GM21381 (cell line): ENCODE data around the gene CCR5.

Experiments
- ATAC-seq: cut with Tn5 transposase; IDR thresholded peaks from one replicate; pipeline ENCODE4 v1.9.1; 2021; ENCODE audit warnings: mild to moderate bottlenecking, moderate library complexity; ENCODE audit not compliant: unreplicated experiment

The CCR5 gene

GRCh38 chr3:46358466-46358865, 12.3 kb upstream of the CCR5 start:
- ATAC-seq: no peak

GRCh38 chr3:46359733-46360493, 10.8 kb upstream of the CCR5 start:
- ATAC-seq: peak; percentile 69

DNA sequence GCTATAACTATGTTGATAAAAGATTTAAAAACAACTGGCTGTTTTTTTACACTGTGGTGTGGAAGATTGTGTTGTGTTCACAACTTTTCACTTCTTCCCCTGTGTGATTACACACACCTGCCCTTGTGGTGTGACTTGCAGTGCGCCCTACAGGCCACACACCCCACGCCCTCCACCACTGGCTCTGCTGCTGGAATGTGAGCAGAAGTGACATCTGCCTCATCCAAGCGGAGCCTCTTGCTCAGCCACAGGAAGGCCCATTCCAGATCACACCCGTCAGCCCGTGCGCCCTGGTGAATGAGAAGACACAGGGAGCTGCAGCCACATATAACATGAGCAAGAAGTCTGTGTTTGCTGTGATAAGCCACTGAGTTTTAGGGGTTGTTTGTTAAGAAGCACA, 9.8 kb upstream of the CCR5 start:
- ATAC-seq: no peak

DNA sequence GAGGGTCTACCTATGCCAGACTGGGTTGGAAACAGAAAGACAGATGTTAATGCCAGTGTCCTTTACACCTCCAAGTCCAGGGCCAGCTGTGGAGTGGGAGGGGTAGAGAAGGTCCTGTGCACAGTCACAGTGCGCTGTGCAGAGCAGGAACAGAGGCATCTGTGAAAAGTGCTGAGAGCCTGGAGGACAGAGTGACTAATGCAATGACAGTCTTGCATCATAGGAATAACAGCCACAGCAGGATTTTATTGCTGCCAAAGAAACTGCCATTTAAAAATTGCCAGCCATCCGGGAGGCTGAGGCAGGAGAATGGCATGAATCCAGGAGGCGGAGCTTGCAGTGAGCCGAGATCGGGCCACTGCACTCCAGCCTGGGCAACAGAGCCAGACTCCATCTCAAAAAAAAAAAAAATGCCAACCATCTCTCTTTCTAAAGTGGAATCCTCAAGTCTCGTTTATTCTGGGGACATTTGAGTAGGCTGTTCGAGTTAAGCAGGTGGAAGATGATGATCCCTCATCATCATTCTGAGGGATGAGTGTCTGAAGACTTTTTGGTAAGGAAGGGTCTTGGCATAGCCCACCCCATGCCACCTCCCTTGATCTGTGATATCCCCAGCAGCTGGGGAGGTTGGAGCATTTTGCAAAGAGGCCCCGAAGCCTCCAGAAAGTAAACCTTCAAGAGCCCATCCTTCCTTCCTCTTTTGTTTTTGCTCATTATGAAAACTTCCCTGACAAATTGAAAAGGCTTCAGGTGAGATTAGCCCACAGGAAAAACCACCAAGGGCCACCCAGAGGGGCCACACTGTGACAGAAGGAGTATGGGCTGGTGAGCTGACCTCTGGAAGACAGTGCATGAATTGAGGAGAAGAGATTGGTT, 9.1 kb upstream of the CCR5 start:
- ATAC-seq: no peak

DNA sequence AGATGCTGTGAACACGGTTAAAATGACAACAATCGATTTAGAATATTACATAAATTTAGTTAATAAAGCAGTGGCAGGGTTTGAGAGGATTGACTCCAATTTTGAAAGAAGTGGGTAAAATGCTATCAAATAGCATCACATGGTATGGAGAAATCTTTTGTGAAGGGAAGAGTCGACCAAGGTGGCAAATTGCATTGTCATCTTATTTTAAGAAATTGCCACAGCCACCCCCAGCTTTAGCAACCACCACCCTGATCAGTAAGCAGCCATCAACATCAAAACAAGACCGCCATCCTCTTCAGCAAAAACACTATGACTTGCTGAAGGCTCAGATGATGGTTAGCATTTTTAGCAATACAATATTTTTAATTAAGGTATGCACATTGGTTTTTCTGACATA, 5.7 kb upstream of the CCR5 start:
- ATAC-seq: no peak

- ATAC-seq: no peak
Observed at GRCh38 chr3:46365737-46366524, 4.8 kb upstream of the CCR5 start.

DNA sequence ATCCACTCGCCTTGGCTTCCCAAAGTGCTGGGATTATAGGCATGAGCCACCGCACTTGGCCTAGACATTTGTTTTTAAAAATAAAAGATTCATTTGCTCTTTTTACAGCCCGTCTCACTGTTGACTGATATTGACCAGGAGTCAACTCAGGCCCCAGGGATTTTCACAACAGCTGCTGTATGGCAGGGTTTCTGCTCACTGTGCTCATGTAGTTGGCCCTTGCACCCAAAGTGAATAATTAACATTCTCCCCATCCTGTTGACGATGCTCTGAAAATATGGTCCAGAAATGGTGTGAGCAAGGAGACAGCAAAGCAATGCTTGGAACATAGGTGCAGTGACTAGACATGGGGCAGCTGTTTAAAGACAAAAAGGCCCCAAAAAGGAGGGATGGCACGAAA, 2.9 kb upstream of the CCR5 start:
- ATAC-seq: no peak

- peak; percentile 57 for ATAC-seq
Observed at GRCh38 chr3:46368569-46368968, 2.2 kb upstream of the CCR5 start.

DNA sequence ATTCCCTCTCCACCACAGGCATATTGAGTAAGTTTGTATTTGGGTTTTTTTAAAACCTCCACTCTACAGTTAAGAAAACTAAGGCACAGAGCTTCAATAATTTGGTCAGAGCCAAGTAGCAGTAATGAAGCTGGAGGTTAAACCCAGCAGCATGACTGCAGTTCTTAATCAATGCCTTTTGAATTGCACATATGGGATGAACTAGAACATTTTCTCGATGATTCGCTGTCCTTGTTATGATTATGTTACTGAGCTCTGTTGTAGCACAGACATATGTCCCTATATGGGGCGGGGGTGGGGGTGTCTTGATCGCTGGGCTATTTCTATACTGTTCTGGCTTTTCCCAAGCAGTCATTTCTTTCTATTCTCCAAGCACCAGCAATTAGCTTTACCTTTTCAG, 1.6 kb upstream of the CCR5 start:
- ATAC-seq: no peak

DNA sequence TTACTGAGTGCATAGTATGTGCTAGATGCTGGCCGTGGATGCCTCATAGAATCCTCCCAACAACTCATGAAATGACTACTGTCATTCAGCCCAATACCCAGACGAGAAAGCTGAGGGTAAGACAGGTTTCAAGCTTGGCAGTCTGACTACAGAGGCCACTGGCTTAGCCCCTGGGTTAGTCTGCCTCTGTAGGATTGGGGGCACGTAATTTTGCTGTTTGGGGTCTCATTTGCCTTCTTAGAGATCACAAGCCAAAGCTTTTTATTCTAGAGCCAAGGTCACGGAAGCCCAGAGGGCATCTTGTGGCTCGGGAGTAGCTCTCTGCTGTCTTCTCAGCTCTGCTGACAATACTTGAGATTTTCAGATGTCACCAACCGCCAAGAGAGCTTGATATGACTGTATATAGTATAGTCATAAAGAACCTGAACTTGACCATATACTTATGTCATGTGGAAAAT, 1.0 kb upstream of the CCR5 start:
- peak; percentile 63 for ATAC-seq

- no peak for ATAC-seq
Observed at GRCh38 chr3:46371519-46372340, 984 bp downstream of the CCR5 start.

DNA sequence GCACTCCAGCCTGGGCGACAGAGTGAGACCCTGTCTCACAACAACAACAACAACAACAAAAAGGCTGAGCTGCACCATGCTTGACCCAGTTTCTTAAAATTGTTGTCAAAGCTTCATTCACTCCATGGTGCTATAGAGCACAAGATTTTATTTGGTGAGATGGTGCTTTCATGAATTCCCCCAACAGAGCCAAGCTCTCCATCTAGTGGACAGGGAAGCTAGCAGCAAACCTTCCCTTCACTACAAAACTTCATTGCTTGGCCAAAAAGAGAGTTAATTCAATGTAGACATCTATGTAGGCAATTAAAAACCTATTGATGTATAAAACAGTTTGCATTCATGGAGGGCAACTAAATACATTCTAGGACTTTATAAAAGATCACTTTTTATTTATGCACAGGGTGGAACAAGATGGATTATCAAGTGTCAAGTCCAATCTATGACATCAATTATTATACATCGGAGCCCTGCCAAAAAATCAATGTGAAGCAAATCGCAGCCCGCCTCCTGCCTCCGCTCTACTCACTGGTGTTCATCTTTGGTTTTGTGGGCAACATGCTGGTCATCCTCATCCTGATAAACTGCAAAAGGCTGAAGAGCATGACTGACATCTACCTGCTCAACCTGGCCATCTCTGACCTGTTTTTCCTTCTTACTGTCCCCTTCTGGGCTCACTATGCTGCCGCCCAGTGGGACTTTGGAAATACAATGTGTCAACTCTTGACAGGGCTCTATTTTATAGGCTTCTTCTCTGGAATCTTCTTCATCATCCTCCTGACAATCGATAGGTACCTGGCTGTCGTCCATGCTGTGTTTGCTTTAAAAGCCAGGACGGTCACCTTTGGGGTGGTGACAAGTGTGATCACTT, 2.0 kb downstream of the CCR5 start:
- ATAC-seq: no peak

GRCh38 chr3:46374755-46375154, 4.0 kb downstream of the CCR5 start:
- ATAC-seq: no peak

DNA sequence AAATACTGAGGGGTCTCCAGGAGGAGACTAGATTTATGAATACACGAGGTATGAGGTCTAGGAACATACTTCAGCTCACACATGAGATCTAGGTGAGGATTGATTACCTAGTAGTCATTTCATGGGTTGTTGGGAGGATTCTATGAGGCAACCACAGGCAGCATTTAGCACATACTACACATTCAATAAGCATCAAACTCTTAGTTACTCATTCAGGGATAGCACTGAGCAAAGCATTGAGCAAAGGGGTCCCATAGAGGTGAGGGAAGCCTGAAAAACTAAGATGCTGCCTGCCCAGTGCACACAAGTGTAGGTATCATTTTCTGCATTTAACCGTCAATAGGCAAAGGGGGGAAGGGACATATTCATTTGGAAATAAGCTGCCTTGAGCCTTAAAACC, 4.5 kb downstream of the CCR5 start:
- ATAC-seq: no peak

DNA sequence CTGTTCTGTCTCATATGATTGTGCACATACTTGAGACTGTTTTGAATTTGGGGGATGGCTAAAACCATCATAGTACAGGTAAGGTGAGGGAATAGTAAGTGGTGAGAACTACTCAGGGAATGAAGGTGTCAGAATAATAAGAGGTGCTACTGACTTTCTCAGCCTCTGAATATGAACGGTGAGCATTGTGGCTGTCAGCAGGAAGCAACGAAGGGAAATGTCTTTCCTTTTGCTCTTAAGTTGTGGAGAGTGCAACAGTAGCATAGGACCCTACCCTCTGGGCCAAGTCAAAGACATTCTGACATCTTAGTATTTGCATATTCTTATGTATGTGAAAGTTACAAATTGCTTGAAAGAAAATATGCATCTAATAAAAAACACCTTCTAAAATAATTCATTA, 5.1 kb downstream of the CCR5 start:
- no peak for ATAC-seq

DNA sequence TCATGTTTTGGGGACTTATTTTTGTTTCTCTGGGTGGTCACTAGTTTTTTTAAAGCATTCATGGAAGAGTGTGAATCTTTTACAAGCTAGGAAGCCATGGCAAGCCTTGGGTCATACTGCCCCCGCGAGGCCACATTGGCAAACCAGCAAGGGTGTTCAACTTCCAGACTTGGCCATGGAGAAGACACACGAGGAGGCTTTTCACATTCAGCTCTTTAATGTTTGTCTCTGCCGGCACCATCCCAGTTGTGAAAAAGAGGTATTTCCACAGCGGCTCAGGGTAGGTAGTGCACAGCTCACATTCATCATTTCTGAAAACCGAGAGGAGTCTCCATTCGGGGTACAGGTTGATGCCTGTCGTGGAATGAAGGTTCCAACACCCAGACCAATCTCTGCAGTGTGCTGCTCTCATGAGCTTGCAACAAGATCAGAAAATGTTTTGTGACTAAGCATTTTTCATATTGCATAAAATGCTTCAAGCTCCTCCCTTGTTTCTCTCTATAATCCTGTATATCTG, 7.7 kb downstream of the CCR5 start:
- ATAC-seq: no peak

DNA sequence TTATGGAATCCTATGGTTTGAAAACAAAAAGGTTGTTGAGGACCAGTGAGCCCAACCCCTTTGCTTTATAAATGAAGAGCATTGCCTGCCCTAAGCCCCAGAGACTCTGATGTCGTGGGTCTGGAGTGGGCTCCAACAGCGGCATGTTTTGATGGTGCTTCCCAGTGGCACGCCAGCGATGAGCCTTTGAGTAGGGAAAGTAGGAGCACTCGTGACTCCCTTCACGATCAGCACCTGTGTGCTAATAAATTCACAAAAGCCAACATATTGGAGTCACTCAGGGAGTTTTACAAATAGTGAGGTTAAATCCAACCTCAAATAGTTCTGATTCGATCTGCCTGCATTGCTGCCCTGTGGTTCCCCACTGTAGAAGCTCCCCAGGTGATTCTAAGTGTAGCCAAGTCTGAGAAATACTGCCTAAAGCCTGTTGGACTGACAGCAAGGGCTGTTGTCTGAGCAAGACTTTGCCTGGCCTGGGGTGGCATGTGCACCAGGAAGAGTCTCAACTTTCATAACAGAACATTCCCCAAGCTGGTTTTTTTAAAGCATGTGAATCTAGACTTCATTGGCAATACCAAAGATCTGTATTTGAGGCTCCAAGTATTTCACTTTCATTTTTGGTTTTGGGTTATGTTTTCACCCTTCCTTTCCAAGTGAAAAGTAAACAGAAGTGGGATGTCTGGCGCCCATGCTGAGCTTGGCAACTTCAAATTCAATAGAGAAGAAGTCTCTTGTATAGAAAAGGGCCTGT, 9.9 kb downstream of the CCR5 start:
- ATAC-seq: no peak

- no peak for ATAC-seq
Observed at GRCh38 chr3:46381625-46382024, 10.9 kb downstream of the CCR5 start.
